Upper lobe of right lung (tissue), 1 donor: ENCODE data around the gene MRPS23. TPM values are rescaled to one million over a fixed set of nuclear protein-coding genes. Genes with fewer than 3 reads are reported as not detected.
A peak's percentile ranks its signal among the peaks of the same experiment; 100 is the strongest.

Experiments used
- ATAC-seq: fragments of 200-7000 bp; cut with Tn5 transposase; one replicate; pipeline ENCODE4 v1.9.1; 2020; ENCODE audit warnings: mild to moderate bottlenecking, moderate library complexity
- DNase-seq: peaks from one replicate; pipeline ENCODE4 v3.0.0-alpha.2; 2020
- H3K27ac ChIP-seq: fragments of 200-600 bp; one replicate; pipeline ENCODE4 v1.8.0; 2022
- H3K27me3 ChIP-seq: fragments of 200-600 bp; one replicate; pipeline ENCODE4 v1.8.0; 2022; ENCODE audit warnings: mild to moderate bottlenecking
- H3K36me3 ChIP-seq: fragments of 200-600 bp; one replicate; pipeline ENCODE4 v1.8.0; 2022
- H3K4me1 ChIP-seq: fragments of 200-600 bp; one replicate; pipeline ENCODE4 v1.8.0; 2022
- H3K4me3 ChIP-seq: fragments of 200-600 bp; one replicate; pipeline ENCODE4 v1.8.0; 2022; ENCODE audit warnings: mild to moderate bottlenecking
- H3K9me3 ChIP-seq: fragments of 200-600 bp; one replicate; pipeline ENCODE4 v1.8.0; 2022
- intact Hi-C: fragments of 100-400 bp; cut with DNase I; formaldehyde crosslinking; loops from one replicate; pipeline ENCODE4 v1.11.0; 2022
- total RNA-seq: library from RNA; stranded (reverse); fragmentation: NEBNext Ultra II Directional; extraction: Animal tissue kit (Norgen Biotek cat#: 25700); gene quantifications from one replicate; pipeline ENCODE4 v1.2.1, GENCODE V29; 2021
- TF ChIP-seq, protein P1 (sequence below): fragments of 200-600 bp; IDR thresholded peaks from one replicate; pipeline ENCODE4 v1.8.0; 2022; ENCODE audit warnings: antibody characterized with exemption
- donor health status: DM: no; HTN: yes; CAD: no; lungs with severe emphysema.

Gene MRPS23
- total RNA-seq, 1 donor from 2014 or later, result 36.0 TPM

DNA sequence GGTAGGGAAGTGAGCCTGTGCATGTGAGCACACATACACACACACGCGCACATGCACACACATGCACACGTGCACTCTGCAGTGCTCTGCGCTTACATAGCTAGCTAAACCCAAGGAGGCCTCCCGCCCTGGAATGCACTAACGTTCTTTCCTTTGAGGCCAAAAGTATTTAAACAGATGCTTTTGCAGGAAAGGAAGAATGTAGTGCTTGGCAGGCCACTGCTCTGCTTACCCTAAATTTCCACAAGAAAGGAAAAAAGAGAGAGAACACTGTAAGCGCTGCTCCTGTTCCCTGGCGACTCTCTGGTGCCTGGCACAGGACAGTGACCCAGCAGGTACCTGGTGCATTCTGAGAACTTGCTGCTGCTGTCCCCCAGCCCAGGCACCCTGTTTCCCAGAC, 31.3 kb upstream of the MRPS23 start:
- intact Hi-C loops, result no loop called here
- peak overlapping the region; percentile 58 for H3K27ac ChIP-seq
- peaks cover 10% of the 10 kb centered on the region for H3K4me1 ChIP-seq
- TF ChIP-seq, protein P1, sequence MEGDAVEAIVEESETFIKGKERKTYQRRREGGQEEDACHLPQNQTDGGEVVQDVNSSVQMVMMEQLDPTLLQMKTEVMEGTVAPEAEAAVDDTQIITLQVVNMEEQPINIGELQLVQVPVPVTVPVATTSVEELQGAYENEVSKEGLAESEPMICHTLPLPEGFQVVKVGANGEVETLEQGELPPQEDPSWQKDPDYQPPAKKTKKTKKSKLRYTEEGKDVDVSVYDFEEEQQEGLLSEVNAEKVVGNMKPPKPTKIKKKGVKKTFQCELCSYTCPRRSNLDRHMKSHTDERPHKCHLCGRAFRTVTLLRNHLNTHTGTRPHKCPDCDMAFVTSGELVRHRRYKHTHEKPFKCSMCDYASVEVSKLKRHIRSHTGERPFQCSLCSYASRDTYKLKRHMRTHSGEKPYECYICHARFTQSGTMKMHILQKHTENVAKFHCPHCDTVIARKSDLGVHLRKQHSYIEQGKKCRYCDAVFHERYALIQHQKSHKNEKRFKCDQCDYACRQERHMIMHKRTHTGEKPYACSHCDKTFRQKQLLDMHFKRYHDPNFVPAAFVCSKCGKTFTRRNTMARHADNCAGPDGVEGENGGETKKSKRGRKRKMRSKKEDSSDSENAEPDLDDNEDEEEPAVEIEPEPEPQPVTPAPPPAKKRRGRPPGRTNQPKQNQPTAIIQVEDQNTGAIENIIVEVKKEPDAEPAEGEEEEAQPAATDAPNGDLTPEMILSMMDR, result no peak
- peaks cover 24% of the 10 kb centered on the region for H3K36me3 ChIP-seq
- H3K4me3 ChIP-seq, result no peak overlapping the region
- ATAC-seq (peak; percentile 27), DNase-seq (no peak)
- no peaks in the 10 kb centered on the region for H3K9me3 ChIP-seq
- no peaks in the 10 kb centered on the region for H3K27me3 ChIP-seq

DNA sequence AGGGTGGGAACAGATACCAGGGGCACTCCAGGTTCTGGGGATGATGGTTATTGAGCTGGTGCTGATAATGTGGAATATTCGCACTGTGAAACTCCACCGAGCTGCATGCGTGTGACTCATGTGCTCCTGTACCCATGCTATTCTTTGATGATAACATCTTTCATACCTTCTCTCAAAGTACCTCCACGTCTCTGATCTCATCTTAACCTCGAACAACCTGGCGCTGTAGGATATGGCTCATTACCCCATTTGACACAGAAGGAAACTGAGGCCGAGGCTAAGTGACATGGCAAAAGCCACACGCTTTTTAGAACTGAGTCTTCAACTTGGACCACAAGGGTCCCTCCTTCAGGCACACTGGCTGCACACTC, 30.2 kb upstream of the MRPS23 start:
- intact Hi-C loops, result no loop called here
- H3K36me3 ChIP-seq, result peaks cover 23% of the 10 kb centered on the region

DNA sequence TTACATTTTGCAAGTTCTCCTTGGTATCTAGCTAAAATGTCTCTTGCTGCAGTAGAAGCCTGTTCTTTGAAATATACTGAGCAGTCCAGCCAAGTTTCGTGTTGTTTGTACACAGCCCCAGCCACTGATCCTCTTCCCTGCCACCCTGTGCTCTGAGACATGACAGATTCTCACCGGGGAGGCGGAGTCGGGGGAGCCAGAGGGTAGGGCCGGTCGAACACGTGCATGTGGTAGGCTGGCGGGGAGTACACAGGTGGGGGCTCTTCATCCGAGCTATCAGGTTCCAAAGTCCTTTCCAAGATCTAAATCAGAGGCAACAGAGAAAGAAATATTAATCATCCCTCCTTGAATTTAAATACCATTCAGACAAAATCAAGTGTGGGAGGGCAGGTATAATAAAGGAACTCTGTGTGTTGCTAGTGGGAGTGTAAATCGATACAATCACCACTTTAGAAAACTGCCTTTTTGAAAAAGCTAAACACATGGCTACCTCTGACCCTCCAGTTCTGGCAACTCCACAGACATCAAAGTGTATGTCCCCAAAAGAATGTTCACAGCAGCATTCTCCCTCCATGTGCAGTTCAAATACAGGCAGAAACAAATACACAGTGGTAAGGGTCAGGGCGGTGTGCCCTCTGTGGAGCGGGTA, 29.7 kb upstream of the MRPS23 start:
- DNase-seq (no peak), ATAC-seq (no peak)
- peaks cover 25% of the 10 kb centered on the region for H3K4me1 ChIP-seq
- TF ChIP-seq, protein P1, result no peak
- H3K4me3 ChIP-seq, result no peak overlapping the region
- intact Hi-C loops, result no loop called here
- no peaks in the 10 kb centered on the region for H3K27me3 ChIP-seq
- H3K9me3 ChIP-seq, result no peaks in the 10 kb centered on the region
- no peak overlapping the region for H3K27ac ChIP-seq
- peaks cover 18% of the 10 kb centered on the region for H3K36me3 ChIP-seq

More for the DNA sequence above, 30.2 kb upstream of the MRPS23 start:
- DNase-seq (no peak), ATAC-seq (no peak)
- no peak overlapping the region for H3K27ac ChIP-seq
- TF ChIP-seq, protein P1, result no peak
- no peaks in the 10 kb centered on the region for H3K9me3 ChIP-seq
- H3K4me3 ChIP-seq, result no peak overlapping the region
- no peaks in the 10 kb centered on the region for H3K27me3 ChIP-seq
- peaks cover 20% of the 10 kb centered on the region for H3K4me1 ChIP-seq

DNA sequence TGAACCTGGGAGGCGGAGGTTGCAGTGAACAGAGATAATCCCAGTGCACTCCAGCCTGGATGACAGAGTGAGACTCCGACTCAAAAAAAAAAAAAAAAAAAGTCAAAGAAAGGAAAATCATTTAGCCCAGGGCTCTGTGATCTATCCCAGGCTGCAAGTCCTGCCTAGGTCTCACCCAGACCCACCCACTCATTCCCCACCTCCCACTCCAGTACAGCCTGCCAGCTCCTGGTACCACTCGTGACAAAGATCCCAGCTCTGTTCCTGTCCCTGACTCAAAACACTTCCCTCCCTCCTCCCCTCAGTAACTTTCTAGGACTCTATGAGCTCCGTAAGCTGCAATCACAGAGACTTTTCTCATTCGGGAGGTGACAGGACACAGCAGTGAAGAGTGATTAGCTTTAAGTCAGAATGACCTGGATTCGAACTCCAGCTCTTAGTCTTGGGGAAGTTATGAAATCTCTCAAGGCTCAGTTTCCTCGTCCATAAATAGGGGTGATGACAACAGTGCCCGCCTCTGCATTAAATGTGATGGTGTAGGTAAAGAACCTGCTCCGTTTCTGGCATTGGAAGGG, 28.0 kb upstream of the MRPS23 start:
- ATAC-seq (no peak), DNase-seq (no peak)
- peaks cover 22% of the 10 kb centered on the region for H3K36me3 ChIP-seq
- H3K4me1 ChIP-seq, result peaks cover 42% of the 10 kb centered on the region
- H3K27ac ChIP-seq, result no peak overlapping the region
- intact Hi-C loops, result no loop called here
- H3K9me3 ChIP-seq, result no peaks in the 10 kb centered on the region
- TF ChIP-seq, protein P1, result no peak
- H3K4me3 ChIP-seq, result no peak overlapping the region
- H3K27me3 ChIP-seq, result no peaks in the 10 kb centered on the region

DNA sequence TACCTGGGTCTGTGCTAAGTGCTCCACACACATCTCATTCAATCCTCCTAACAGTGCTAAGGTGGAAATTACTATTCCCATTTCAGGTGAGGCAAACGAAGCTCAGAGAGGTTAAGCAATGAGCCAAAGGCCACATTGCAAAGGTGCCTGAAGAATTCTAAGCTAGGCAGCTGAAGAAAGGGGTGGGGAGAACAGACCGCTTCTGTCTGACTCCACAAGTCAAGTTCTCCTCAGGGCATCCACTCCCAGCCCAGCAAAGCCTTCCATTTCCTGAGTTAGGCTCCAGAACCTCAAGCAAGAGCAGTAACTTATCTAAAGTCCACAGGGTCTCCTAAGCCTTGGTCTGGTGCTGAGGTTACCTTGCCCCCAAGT, 27.0 kb upstream of the MRPS23 start:
- peaks cover 43% of the 10 kb centered on the region for H3K4me1 ChIP-seq
- H3K36me3 ChIP-seq, result peaks cover 26% of the 10 kb centered on the region
- intact Hi-C loops, result no loop called here
- H3K9me3 ChIP-seq, result no peaks in the 10 kb centered on the region
- H3K4me3 ChIP-seq, result no peak overlapping the region
- DNase-seq (no peak), ATAC-seq (no peak)
- no peak overlapping the region for H3K27ac ChIP-seq
- TF ChIP-seq, protein P1, result no peak
- H3K27me3 ChIP-seq, result no peaks in the 10 kb centered on the region
